ENCODE results near the gene OR2B3.
"Not testable (repeated sequence)": the region's sequence is repeated elsewhere in the genome, so short reads cannot be mapped to it uniquely, and the experiment has no call there.

OR2B3 gene

DNA sequence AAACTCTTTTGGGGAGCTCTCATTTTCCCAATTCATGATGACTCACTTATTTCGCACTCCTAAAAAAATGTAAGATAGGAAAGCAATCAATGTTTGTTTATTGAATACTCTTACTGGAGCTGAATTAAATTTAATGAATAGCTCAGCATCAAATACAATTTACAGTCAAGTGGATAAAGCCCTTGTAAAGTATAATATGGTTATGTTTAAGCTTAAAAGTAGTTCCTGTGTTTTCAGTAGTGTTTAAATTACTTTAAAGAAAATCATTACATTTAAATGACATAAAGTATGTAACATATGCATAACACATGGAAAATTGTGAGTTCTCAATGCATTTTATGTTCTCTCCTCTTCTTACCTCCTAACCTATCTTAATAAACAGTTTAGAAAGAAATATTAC lies at the start of gene OR2B3:
OR2B3 (minus strand) TSS at position 101 of the 400 bp plus-strand sequence; CDS start at position 36, 65 bp downstream.
- TF ChIP-seq, protein P1, sequence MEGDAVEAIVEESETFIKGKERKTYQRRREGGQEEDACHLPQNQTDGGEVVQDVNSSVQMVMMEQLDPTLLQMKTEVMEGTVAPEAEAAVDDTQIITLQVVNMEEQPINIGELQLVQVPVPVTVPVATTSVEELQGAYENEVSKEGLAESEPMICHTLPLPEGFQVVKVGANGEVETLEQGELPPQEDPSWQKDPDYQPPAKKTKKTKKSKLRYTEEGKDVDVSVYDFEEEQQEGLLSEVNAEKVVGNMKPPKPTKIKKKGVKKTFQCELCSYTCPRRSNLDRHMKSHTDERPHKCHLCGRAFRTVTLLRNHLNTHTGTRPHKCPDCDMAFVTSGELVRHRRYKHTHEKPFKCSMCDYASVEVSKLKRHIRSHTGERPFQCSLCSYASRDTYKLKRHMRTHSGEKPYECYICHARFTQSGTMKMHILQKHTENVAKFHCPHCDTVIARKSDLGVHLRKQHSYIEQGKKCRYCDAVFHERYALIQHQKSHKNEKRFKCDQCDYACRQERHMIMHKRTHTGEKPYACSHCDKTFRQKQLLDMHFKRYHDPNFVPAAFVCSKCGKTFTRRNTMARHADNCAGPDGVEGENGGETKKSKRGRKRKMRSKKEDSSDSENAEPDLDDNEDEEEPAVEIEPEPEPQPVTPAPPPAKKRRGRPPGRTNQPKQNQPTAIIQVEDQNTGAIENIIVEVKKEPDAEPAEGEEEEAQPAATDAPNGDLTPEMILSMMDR (IDR thresholded peaks at IDR 0.05; ENCODE audit: low read length, missing control alignments), result no peak
- no peak within 1 kb of the TSS for H3K4me3 ChIP-seq (replicated peaks; ENCODE audit: low read depth, low read length)
- DNase-seq (ENCODE audit: low read depth), result no peak

DNA sequence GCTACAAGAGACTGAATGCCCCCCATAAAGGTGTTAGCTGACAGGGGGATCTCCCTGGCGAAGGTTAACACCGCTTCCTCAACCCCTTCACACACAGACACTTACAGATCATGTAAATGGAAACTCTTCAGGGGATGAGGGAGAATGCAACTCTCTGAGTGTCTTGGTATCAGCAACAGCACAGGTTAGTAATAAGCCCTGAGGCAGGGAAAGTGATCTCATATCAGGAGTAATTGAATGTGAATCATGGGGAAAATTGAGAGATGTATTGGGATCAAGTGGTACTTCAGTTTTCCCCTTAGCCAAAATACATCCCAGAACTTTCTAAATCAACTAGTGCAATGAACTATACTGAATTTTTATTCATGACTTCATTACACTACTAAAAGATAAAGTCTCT lies 44.6 kb upstream of the OR2B3 start:
- H3K4me3 ChIP-seq (replicated peaks; ENCODE audit: low read depth, low read length), result no peak overlapping the region
- no peak for DNase-seq (ENCODE audit: low read depth)
- TF ChIP-seq, protein P1 (IDR thresholded peaks at IDR 0.05; ENCODE audit: low read length, missing control alignments), result no peak

- TF ChIP-seq, protein P1 (IDR thresholded peaks at IDR 0.05; ENCODE audit: low read length, missing control alignments), result no peak
- no peak overlapping the region for H3K4me3 ChIP-seq (replicated peaks; ENCODE audit: low read depth, low read length)
- no peak for DNase-seq (ENCODE audit: low read depth)
These were observed 43.5 kb upstream of the OR2B3 start for GRCh38 chr6:29130644-29131043.

GRCh38 chr6:29129326-29130012 lies 42.4 kb upstream of the OR2B3 start:
- DNase-seq (ENCODE audit: low read depth), result no peak
- H3K4me3 ChIP-seq (replicated peaks; ENCODE audit: low read depth, low read length), result no peak overlapping the region
- TF ChIP-seq, protein P1 (IDR thresholded peaks at IDR 0.05; ENCODE audit: low read length, missing control alignments), result no peak

DNA sequence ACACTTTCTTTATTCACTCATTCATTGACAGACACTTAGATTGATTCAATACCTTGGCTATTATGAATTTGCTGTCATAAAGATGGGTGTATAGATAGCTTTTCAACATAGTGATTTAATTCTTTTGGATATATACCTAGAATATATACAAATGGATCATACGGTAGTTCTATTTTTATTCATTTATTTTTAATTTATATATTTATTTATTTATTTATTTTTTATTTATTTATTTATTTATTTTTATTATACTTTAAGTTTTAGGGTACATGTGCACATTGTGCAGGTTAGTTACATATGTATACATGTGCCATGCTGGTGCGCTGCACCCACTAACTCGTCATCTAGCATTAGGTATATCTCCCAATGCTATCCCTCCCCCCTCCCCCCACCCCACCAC lies 27.9 kb upstream of the OR2B3 start:
- not testable (repeated sequence) for DNase-seq (ENCODE audit: low read depth); H3K4me3 ChIP-seq (replicated peaks; ENCODE audit: low read depth, low read length)

DNA sequence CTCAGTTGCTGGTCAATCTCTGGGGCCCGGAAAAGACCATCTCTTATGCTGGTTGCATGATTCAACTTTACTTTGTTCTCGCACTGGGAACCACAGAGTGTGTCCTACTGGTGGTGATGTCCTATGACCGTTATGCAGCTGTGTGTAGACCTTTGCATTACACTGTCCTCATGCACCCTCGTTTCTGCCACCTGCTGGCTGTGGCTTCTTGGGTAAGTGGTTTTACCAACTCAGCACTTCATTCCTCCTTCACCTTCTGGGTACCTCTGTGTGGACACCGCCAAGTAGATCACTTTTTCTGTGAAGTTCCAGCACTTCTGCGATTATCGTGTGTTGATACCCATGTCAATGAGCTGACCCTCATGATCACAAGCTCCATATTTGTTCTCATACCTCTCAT lies 25.0 kb upstream of the OR2B3 start:
- TF ChIP-seq, protein P1 (IDR thresholded peaks at IDR 0.05; ENCODE audit: low read length, missing control alignments), result no peak
- H3K4me3 ChIP-seq (replicated peaks; ENCODE audit: low read depth, low read length), result no peak overlapping the region
- no peak for DNase-seq (ENCODE audit: low read depth)

DNA sequence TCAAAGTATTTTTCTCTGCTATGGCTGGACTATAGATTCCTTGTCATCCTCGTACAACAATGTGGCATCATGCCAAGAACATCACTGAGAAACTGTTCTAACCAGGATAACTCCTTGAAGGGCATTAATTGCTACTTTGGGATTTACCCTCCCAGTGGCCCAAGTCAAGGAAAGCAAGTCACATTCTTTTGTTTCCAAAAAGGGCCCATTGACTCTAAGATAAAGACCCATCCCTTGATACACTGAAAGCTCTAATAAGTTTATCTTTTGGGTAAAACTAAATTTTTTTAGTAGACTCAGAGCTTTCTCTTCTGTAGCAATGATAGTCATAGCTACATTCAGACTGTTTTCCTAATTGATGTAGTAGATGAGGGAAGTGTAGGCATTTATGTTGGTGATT lies 20.6 kb upstream of the OR2B3 start, which contains the start of gene OR2J3:
OR2J3 (plus strand) TSS at position 301 of the 400 bp plus-strand sequence. CDS start 3,833 bp downstream, outside the sequence.
- H3K4me3 ChIP-seq (replicated peaks; ENCODE audit: low read depth, low read length), result no peak within 1 kb of the TSS
- TF ChIP-seq, protein P1 (IDR thresholded peaks at IDR 0.05; ENCODE audit: low read length, missing control alignments), result no peak
- DNase-seq (ENCODE audit: low read depth), result peak; percentile 0
